OCI-LY7 (cell line): ENCODE measurements around the gene PPP1R27. TPM values are rescaled to one million over a fixed set of nuclear protein-coding genes. Genes with fewer than 3 reads are reported as not detected.

Source experiments
- BruUV-seq: library from RNA; stranded (reverse); fragments of 400-500 nt; replicated peaks from 2 replicates; lab custom pipeline; 2021; lab: Mats Ljungman, UMichigan
- CTCF ChIA-PET: fragments of 300-600 bp; sonication (Branson Sonifier 250); formaldehyde crosslinking; loops from one replicate; lab custom pipeline; 2022; ENCODE audit warnings: antibody characterized with exemption; ENCODE audit not compliant: unreplicated experiment; lab: Charles Lee
- POLR2A ChIA-PET: fragments of 300-600 bp; sonication (Branson Sonifier 250); formaldehyde crosslinking; loops from one replicate; lab custom pipeline; 2022; ENCODE audit warnings: antibody characterized with exemption; lab: Charles Lee
- DNase-seq: peaks from one replicate; pipeline ENCODE4 v3.0.0-alpha.2; 2015; ENCODE audit warnings: low spot score
- H2AFZ ChIP-seq: fragments of 200-600 bp; sonication (generic), shearing (Covaris generic); 2 replicates; pipeline ENCODE4 v1.6.1; 2014; ENCODE audit warnings: mild to moderate bottlenecking, antibody characterized with exemption, low read length, moderate library complexity
- H3K27ac ChIP-seq: fragments of 200-600 bp; sonication (generic); 2 replicates; pipeline ENCODE4 v1.5.1; 2014; ENCODE audit warnings: mixed run types, low read depth, mild to moderate bottlenecking, moderate library complexity, low read length, inconsistent platforms; ENCODE audit not compliant: poor library complexity, severe bottlenecking
- H3K36me3 ChIP-seq: fragments of 200-600 bp; sonication (generic); 2 replicates; pipeline ENCODE4 v1.6.1; 2014; ENCODE audit warnings: mild to moderate bottlenecking, antibody characterized with exemption, low read length, moderate library complexity, mixed read lengths; ENCODE audit not compliant: insufficient read depth
- H3K4me1 ChIP-seq: fragments of 200-600 bp; sonication (generic); 2 replicates; pipeline ENCODE4 v1.5.1; 2014; ENCODE audit warnings: mild to moderate bottlenecking, low read length; ENCODE audit not compliant: insufficient read depth, poor library complexity, severe bottlenecking
- H3K4me2 ChIP-seq: fragments of 200-600 bp; sonication (generic); 2 replicates; pipeline ENCODE4 v1.6.1; 2014; ENCODE audit warnings: mild to moderate bottlenecking, low read length
- H3K4me3 ChIP-seq: fragments of 200-600 bp; sonication (generic); 2 replicates; pipeline ENCODE4 v1.5.1; 2014; ENCODE audit warnings: mild to moderate bottlenecking, low read depth, low read length; ENCODE audit not compliant: poor library complexity, severe bottlenecking
- H3K79me2 ChIP-seq: fragments of 200-600 bp; sonication (generic); 2 replicates; pipeline ENCODE4 v1.6.1; 2016; ENCODE audit warnings: low read depth, mild to moderate bottlenecking, low read length, moderate library complexity, mixed read lengths; ENCODE audit not compliant: insufficient read depth
- H3K9me2 ChIP-seq: fragments of 200-600 bp; sonication (generic); 2 replicates; pipeline ENCODE4 v1.6.1; 2016; ENCODE audit warnings: mild to moderate bottlenecking, low read length, mixed read lengths; ENCODE audit not compliant: insufficient read depth
- H3K9me3 ChIP-seq: fragments of 200-600 bp; sonication (generic); 2 replicates; pipeline ENCODE4 v1.6.1; 2014; ENCODE audit warnings: mild to moderate bottlenecking, mixed run types, low read length, mixed read lengths
- H4K20me1 ChIP-seq: fragments of 200-600 bp; sonication (generic); 2 replicates; pipeline ENCODE4 v1.6.1; 2014; ENCODE audit warnings: mild to moderate bottlenecking, antibody characterized with exemption, low read length, moderate library complexity, mixed read lengths; ENCODE audit not compliant: insufficient read depth
- EZH2phosphoT487 ChIP-seq: fragments of 200-600 bp; sonication (generic); IDR thresholded peaks from 2 replicates; pipeline ENCODE4 v1.6.1; 2018; ENCODE audit warnings: low read depth, borderline replicate concordance, mild to moderate bottlenecking, mixed run types, antibody characterized with exemption, low read length, moderate library complexity, mixed read lengths
- intact Hi-C: fragments of 100-400 bp; cut with micrococcal nuclease; formaldehyde crosslinking; loops from one replicate; pipeline ENCODE4 v1.10.0; 2022; ENCODE audit not compliant: unreplicated experiment
- total RNA-seq, 2 experiments: library from RNA; depleted of rRNA in 1 of 2; stranded (reverse); fragments of >200 nt in 1 of 2; shearing (Covaris generic) in 1 of 2; gene quantifications; 2 replicates each; pipeline ENCODE4 v1.2.3, GENCODE V29; 2014 to 2022
- TF ChIP-seq, protein P1 (sequence below): fragments of 200-600 bp; sonication (generic); conservative IDR thresholded peaks from 2 replicates; pipeline ENCODE4 v1.5.1; 2014; ENCODE audit warnings: mild to moderate bottlenecking, antibody characterized with exemption, low read length, moderate library complexity, mixed read lengths

Gene PPP1R27
- total RNA-seq, 2 experiments from 2014 or later: not detected

DNA sequence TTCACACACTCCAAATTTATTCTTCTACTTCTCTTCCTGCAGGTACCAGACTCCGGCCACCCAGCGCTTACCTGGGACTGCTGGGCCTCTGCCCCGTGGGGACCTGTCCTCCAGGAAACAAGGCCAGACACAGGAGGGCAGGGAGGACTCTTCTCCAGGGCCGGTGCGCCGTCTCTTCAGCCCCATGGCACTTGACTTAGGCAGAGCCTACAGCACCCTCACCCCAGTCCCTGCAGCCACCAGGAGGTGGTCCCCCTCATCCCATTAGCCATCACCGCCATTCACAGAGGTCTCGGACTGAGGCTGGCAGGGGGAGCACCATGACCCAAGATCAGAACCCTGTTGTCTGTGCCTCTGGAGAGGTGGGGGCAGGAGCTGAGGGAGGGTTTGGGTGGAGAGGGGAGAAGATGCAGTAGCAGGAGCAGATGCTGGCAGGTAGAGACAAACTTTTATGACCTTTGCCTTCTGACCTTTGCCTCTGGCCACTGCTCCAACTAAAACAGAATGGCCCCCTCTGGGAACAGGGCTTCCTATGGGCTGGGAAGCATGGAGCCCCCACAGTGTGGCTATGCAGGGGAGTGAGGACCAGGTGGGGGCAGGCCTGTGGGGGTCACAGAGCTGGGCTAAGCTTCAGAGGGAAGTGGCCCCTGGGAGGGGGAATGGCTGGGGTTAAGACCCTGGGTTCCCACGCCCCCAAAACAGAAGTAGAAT is 32.6 kb downstream of the PPP1R27 start:
- CTCF ChIA-PET: no interaction called here
- H3K36me3 ChIP-seq: no peaks in the 10 kb centered on the region
- no TSS peak for BruUV-seq
- H3K9me3 ChIP-seq: no peaks in the 10 kb centered on the region
- POLR2A ChIA-PET: no interaction called here
- no peaks in the 10 kb centered on the region for H4K20me1 ChIP-seq
- no peaks in the 10 kb centered on the region for H3K4me1 ChIP-seq
- H3K9me2 ChIP-seq: no peaks in the 10 kb centered on the region
- no peak overlapping the region for H3K27ac ChIP-seq
- no peak for DNase-seq
- no peaks in the 10 kb centered on the region for H3K79me2 ChIP-seq
- intact Hi-C loops: no loop called here
- no peak overlapping the region for H2AFZ ChIP-seq
- H3K4me3 ChIP-seq: no peak overlapping the region
- TF ChIP-seq, protein P1, sequence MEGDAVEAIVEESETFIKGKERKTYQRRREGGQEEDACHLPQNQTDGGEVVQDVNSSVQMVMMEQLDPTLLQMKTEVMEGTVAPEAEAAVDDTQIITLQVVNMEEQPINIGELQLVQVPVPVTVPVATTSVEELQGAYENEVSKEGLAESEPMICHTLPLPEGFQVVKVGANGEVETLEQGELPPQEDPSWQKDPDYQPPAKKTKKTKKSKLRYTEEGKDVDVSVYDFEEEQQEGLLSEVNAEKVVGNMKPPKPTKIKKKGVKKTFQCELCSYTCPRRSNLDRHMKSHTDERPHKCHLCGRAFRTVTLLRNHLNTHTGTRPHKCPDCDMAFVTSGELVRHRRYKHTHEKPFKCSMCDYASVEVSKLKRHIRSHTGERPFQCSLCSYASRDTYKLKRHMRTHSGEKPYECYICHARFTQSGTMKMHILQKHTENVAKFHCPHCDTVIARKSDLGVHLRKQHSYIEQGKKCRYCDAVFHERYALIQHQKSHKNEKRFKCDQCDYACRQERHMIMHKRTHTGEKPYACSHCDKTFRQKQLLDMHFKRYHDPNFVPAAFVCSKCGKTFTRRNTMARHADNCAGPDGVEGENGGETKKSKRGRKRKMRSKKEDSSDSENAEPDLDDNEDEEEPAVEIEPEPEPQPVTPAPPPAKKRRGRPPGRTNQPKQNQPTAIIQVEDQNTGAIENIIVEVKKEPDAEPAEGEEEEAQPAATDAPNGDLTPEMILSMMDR: no peak
- no peak for TF ChIP-seq EZH2phosphoT487
- H3K4me2 ChIP-seq: no peak overlapping the region

DNA sequence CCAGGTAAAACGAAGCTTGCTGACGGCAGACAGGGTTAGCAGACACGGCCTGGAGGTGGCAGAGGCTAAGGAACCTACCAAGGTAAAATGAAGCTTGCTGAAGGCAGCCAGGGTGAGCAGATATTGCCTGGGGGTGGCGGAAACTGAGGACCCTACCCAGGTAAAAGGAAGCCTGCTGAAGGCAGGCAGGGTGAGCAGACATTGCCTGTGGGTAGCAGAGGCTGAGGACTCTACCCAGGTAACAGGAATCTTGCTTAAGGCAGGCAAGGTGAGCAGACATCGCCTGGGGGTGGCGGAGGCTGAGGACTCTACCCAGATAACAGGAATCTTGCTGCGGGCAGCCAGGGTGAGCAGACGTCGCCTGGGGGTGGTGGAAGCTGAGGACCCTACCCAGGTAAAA is 33.5 kb downstream of the PPP1R27 start:
- H3K4me3 ChIP-seq: no peak overlapping the region
- TF ChIP-seq, protein P1: no peak
- TF ChIP-seq EZH2phosphoT487: no peak
- H3K9me3 ChIP-seq: no peaks in the 10 kb centered on the region
- no peak overlapping the region for H3K27ac ChIP-seq
- BruUV-seq: no TSS peak
- DNase-seq: no peak
- H3K4me2 ChIP-seq: no peak overlapping the region
- no peaks in the 10 kb centered on the region for H3K4me1 ChIP-seq
- no peaks in the 10 kb centered on the region for H3K9me2 ChIP-seq
- ChIA-PET CTCF (no interaction called here), POLR2A (no interaction called here)
- H3K36me3 ChIP-seq: no peaks in the 10 kb centered on the region
- H4K20me1 ChIP-seq: no peaks in the 10 kb centered on the region
- no peaks in the 10 kb centered on the region for H3K79me2 ChIP-seq
- intact Hi-C loops: no loop called here
- no peak overlapping the region for H2AFZ ChIP-seq

DNA sequence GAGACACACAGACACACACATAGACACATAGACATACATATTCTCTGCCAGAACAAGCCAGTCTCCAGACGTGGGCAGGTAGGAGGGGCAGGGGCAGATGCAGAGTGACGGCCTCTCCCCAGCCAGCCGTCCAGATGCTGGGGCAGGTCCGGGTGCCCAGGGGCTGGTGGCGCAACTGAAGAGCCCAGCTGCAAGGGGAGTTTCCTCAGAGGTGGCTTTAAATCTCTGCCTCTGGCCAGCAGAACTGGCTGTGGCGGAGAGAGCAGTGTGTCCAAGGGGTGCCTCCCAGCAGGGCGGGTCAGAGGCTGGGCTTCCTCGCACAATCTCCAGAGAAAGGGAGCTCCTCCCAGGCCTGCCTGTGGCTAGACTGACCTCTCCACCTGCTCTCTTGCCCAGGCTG is 40.3 kb downstream of the PPP1R27 start:
- no peaks in the 10 kb centered on the region for H3K9me2 ChIP-seq
- H3K4me1 ChIP-seq: no peaks in the 10 kb centered on the region
- H3K36me3 ChIP-seq: no peaks in the 10 kb centered on the region
- intact Hi-C loops: no loop called here
- 0 out of 2 replicates have a peak, but pooled peaks cover 7% of the 10 kb centered on the region for H3K9me3 ChIP-seq
- POLR2A ChIA-PET: no interaction called here
- no peak for DNase-seq
- H4K20me1 ChIP-seq: no peaks in the 10 kb centered on the region
- no peak overlapping the region for H3K4me2 ChIP-seq
- BruUV-seq: no TSS peak
- H3K27ac ChIP-seq: no peak overlapping the region
- H3K79me2 ChIP-seq: no peaks in the 10 kb centered on the region
- H2AFZ ChIP-seq: no peak overlapping the region
- CTCF ChIA-PET: no interaction called here
- H3K4me3 ChIP-seq: no peak overlapping the region
- TF ChIP-seq EZH2phosphoT487: no peak
- TF ChIP-seq, protein P1: no peak
